ENCODE measurements around the gene GLI2.

GLI2 gene

DNA sequence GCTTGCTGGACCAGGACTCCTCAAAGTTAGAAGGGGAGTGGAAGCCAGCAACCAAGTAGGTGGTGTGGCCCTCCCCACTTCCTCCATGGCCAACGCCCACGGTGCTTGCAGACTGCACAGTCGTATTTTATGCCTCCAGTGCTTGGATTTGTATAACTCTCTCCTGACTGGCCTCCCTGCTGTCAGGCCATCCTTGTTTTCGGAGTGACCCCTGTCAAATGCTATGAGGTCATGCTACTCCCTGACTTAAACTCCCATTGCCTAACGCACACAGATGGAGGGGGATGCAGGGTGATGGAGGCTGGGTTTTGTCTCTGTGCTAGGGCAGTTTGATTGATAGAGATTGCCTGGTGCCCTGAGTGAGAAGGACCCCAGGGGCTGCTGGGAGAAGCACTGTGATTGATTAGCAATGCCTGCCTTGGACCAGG, 36.1 kb downstream of the GLI2 start:
- peak in 3 of 4 experiments; percentile 7 to 30 (median 24) for DNase-seq

DNA sequence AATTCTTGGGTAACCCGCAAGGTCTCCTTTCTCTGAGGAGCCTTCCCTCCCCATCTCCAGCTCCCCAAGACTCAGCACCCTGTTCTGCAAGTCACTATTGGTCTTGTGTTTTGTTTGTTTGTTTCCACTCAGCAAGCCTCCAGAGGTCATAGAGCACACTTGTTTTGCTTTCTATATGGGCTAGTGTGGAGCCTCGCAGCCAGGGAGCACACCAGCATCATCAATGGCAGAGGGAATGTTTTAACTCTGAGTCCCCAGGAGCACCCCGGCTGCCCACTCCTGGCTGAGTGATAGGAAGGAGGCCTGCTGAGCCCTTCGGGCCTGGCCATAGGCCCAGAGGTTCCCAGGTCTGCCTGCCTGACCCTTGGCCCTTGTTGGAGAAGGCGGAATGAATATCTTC, 36.6 kb downstream of the GLI2 start:
- no peak for DNase-seq

- DNase-seq: no peak
Observed at GRCh38 chr2:120773186-120773800, 37.6 kb downstream of the GLI2 start.

DNA sequence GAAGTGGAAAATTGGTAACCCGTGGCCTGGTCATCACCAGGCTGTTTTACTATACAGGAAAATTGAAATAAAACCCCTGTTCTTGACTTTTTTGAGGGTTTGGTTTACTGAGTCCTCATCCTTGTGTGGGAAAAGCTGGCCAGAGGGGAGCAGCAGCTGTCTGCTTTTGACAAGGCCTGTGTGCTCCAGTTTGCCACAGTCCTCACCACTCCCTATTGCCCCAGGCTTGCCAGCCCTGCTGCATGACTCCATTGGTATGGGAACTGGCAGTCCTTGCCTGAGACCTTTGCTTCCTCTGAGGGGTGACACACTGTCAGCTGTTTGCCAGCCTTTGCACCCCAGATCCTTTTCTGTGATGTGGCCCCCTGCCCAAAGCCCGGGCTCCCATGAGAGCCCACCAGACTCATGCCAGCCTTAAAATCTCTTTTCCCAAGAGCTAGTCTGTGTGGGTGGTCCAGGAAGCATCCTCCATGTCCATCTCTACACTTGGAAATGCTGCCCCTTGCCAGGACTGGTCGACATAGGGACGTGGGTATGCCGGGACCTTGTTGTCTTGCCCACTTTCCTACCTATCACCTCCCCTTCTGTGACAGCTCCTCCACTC, 39.0 kb downstream of the GLI2 start:
- no peak for DNase-seq

- DNase-seq: no peak
Observed at GRCh38 chr2:120775194-120775593, 39.5 kb downstream of the GLI2 start.

- DNase-seq: no peak
Observed at GRCh38 chr2:120775801-120776589, 40.3 kb downstream of the GLI2 start.

GRCh38 chr2:120776649-120777048, 41.0 kb downstream of the GLI2 start:
- DNase-seq: no peak

DNA sequence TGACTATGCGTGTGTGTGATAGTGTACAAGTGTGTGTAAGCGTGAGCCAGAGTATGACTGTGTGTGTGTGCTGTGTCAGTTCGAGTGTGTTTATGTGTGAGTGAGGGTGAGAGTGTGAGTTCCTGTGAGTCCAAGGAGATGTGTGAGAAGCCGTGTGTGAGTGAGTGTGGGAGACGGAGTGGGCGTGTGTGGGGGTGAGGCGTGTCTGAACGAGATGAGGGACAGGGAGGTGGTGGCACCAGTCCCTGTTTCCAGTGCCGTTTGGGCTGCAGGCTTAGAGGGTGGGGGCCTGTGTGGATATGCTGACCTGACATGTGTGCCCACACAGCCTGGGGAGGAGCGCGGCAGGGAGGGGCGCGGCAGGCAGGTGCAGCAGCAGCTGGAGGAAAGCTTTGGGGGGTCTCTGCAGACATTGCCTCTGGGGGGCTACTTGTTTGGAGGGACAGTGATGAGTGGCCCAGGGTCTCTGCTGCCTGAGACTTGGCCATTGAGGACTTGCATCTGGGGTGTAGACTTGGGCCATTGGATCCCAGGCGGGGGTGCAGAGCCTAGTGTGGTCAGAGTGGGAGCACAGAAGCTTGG, 41.6 kb downstream of the GLI2 start:
- DNase-seq: no peak

GRCh38 chr2:120777787-120778186, 42.1 kb downstream of the GLI2 start:
- DNase-seq: no peak

GRCh38 chr2:120778244-120778643, 42.6 kb downstream of the GLI2 start:
- DNase-seq: no peak

DNA sequence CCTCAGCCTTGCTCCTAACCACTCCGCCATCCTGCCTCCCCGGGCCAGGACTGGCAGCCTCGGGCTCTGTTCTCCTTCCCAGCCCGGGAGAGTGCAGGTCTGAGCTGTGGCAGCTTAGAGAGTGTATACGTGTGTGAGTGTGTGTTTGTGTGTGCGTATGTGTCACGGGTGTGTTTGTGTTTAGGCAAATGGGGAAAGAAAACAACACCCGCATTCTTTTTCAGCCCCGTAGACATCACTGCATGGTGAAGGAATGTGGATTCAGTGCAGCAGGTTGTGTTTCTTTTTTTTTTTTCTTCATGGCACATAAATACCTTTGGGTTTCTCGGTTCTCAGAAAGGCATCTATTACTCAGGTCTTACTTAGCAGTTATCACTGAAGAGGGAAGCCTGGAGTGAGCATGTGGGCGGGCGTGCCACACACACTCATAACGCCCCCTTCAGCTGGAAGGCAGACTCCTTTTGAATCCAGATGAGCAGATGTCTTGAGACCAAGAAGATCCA, 44.2 kb downstream of the GLI2 start:
- DNase-seq: peak in 1 of 4 experiments; percentile 4

GRCh38 chr2:120780402-120780801, 44.7 kb downstream of the GLI2 start:
- no peak for DNase-seq

GRCh38 chr2:120783371-120783791, 47.7 kb downstream of the GLI2 start:
- no peak for DNase-seq

DNA sequence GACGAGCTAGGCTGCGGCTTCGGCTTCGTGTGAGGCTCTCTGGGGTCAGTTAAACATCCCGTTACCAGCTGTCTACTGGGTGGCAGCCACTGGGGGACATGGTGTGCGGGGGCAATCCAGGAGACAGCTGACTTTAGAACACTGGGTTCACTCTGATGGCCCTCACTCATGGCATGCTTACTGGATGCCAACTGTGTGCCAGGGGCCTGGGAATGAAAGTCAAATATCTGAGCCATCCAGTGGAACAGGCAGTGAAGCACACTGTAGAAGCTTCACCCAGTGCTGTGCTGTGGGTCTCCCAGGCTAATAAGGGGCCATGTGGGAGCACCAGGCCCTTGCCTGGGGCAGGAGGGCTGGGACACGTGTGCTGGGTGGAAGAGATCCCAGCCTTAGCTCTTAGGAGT, 48.3 kb downstream of the GLI2 start:
- DNase-seq: no peak

Measured in suppressor macrophage (primary cell).